OCI-LY1 (cell line): ENCODE measurements around the gene ELOVL4.

Experiments
- EZH2 ChIP-seq: fragments of 200-600 bp; sonication (generic), shearing (Covaris generic); IDR thresholded peaks from 2 replicates; pipeline ENCODE4 v1.8.0; 2017; ENCODE audit warnings: borderline replicate concordance, mixed run types, mild to moderate bottlenecking, antibody characterized with exemption, low read length, moderate library complexity, mixed read lengths
- TF ChIP-seq, protein P1 (sequence below): fragments of 200-600 bp; sonication (generic), shearing (Covaris generic); IDR thresholded peaks from 2 replicates; pipeline ENCODE4 v1.5.1; 2017; ENCODE audit warnings: mild to moderate bottlenecking, antibody characterized with exemption, low read length, moderate library complexity, mixed read lengths

GRCh38 chr6:79911992-79912391 lies 35.4 kb downstream of the ELOVL4 start:
- TF ChIP-seq, protein P1, sequence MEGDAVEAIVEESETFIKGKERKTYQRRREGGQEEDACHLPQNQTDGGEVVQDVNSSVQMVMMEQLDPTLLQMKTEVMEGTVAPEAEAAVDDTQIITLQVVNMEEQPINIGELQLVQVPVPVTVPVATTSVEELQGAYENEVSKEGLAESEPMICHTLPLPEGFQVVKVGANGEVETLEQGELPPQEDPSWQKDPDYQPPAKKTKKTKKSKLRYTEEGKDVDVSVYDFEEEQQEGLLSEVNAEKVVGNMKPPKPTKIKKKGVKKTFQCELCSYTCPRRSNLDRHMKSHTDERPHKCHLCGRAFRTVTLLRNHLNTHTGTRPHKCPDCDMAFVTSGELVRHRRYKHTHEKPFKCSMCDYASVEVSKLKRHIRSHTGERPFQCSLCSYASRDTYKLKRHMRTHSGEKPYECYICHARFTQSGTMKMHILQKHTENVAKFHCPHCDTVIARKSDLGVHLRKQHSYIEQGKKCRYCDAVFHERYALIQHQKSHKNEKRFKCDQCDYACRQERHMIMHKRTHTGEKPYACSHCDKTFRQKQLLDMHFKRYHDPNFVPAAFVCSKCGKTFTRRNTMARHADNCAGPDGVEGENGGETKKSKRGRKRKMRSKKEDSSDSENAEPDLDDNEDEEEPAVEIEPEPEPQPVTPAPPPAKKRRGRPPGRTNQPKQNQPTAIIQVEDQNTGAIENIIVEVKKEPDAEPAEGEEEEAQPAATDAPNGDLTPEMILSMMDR: no peak
- no peak for TF ChIP-seq EZH2
